ENCODE measurements around the gene DUSP9. TPM values are rescaled to one million over a fixed set of nuclear protein-coding genes. Genes with fewer than 3 reads are reported as not detected.

The DUSP9 gene
- total and polyA plus RNA-seq, 12 donors = 0.03 to 0.09 TPM; not detected in 10

DNA sequence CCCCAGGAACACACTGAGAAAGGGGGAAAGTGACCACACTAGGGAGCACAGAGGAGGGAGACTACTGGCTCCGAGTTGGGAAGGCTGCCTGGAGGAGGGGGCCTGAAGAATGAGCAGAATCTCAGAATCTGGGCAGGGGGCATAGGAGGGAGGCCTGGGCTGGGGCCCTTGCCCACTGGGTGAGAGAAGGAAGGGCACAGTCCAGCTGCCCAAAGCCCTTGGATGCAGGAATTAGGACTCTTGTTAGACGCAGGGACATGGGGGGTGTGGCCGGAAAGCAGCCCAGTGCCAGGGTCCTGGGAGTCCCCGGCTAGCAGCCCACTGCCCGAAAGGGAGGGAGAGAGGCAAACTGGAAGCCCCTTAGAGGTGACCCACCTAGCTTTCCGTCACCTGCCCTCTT is 1.9 kb upstream of the DUSP9 start:
- 50 to 63% methylated on average over 2 to 6 of the region's 6 CpGs for WGBS, 2 donors
- no peak overlapping the region for H3K27ac ChIP-seq
- peaks cover 0 to 30% (median 7%) of the 10 kb centered on the region in 9 donors for H3K4me1 ChIP-seq
- TF ChIP-seq, protein P1, sequence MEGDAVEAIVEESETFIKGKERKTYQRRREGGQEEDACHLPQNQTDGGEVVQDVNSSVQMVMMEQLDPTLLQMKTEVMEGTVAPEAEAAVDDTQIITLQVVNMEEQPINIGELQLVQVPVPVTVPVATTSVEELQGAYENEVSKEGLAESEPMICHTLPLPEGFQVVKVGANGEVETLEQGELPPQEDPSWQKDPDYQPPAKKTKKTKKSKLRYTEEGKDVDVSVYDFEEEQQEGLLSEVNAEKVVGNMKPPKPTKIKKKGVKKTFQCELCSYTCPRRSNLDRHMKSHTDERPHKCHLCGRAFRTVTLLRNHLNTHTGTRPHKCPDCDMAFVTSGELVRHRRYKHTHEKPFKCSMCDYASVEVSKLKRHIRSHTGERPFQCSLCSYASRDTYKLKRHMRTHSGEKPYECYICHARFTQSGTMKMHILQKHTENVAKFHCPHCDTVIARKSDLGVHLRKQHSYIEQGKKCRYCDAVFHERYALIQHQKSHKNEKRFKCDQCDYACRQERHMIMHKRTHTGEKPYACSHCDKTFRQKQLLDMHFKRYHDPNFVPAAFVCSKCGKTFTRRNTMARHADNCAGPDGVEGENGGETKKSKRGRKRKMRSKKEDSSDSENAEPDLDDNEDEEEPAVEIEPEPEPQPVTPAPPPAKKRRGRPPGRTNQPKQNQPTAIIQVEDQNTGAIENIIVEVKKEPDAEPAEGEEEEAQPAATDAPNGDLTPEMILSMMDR (IDR thresholded peaks at IDR 0.05) = no peak
- intact Hi-C loops (cut with DNase I) = loop anchor here in 1 of 10 donors (10.0 kb wide), 1 partner anchor 90 kb away; no protein-coding TSS in a partner anchor
- peaks cover 0 to 89% (median 67%) of the 10 kb centered on the region in 7 donors for H3K27me3 ChIP-seq
- DNase-seq = no peak
- H3K9me3 ChIP-seq = no peaks in the 10 kb centered on the region
- no peaks in the 10 kb centered on the region for H3K36me3 ChIP-seq
- ATAC-seq = no peak
- no peak overlapping the region for H3K4me3 ChIP-seq

DNA sequence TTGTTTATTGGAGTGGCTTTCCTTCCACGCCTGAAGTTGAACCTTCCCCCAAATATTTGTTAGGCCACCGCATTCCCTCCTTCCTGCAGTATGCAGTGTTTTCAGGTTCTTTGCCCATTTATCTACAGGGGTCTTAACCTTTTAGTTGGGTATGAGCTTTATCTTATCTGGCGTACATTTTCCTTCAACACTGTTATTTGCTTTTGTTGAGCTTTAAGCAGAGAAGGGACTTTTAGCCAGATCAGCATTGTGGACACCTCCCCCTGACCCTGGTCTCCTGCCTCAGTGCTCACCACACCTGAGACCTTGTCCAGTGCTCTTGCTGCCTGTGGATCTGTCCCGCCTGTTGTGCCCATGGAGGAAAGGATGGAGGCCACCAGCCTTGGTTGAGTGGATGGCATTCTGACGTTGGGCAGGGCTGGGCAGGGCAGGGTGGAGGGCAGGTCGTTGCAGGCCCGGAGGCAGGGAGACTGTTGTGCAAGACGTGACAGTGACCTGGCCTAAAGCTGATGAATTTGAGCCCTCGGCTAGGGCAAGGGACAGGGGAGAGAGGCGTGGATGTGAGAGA is 998 bp upstream of the DUSP9 start:
- TF ChIP-seq, protein P1 (IDR thresholded peaks at IDR 0.05) = no peak
- intact Hi-C loops (cut with DNase I) = loop anchor here in 1 of 10 donors (10.0 kb wide), 1 partner anchor 91 kb away; no protein-coding TSS in a partner anchor

DNA sequence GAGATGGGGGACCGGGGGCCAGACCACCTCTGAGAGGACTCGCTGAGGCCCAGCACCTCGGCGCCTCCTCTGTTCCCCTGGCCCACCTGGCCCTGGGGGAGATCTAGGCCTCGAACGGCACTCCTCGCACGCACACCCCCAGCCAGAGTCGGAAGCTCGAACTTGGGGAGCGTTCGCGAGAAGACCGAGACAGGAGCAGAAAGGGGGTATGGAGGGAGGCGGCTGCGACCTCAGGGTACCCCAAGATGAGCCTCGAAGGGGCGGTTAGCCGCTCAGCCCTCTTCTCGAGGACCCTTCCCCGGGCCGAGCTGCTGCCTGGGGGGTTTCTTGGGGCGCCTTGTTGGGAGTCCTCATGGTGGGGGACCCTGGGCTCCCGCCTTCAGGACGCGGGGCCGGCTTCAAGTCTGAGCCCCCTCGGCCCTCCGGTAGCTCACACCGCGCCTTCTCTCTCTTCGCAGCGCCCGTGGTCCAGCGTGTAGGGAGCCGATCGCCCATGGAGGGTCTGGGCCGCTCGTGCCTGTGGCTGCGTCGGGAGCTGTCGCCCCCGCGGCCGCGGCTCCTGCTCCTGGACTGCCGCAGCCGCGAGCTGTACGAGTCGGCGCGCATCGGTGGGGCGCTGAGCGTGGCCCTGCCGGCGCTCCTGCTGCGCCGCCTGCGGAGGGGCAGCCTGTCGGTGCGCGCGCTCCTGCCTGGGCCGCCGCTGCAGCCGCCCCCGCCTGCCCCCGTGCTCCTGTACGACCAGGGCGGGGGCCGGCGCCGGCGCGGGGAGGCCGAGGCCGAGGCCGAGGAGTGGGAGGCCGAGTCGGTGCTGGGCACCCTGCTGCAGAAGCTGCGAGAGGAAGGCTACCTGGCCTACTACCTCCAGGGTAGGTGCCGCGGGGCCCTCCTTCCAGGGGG is 706 bp downstream of the DUSP9 start:
- Histone ChIP-seq H3K36me3 (no peaks in the 10 kb centered on the region), H3K4me1 (peaks cover 0 to 18% (median 7%) of the 10 kb centered on the region in 9 donors), H3K27me3 (peaks cover 0 to 66% (median 53%) of the 10 kb centered on the region in 7 donors), H3K4me3 (peak overlapping the region in 2 of 10 donors; percentile 11 to 14), H3K27ac (no peak overlapping the region), H3K9me3 (no peaks in the 10 kb centered on the region)
- intact Hi-C loops (cut with DNase I) = loop anchor here in 1 of 10 donors (10.0 kb wide), 1 partner anchor 93 kb away; no protein-coding TSS in a partner anchor
- ATAC-seq (no peak), DNase-seq (no peak)
- 5 to 6% methylated on average over 29 to 71 of the region's 85 CpGs for WGBS, 2 donors
- TF ChIP-seq, protein P1 (IDR thresholded peaks at IDR 0.05) = no peak

More for the DNA sequence above, 998 bp upstream of the DUSP9 start:
- Histone ChIP-seq H3K9me3 (no peaks in the 10 kb centered on the region), H3K27me3 (peaks cover 0 to 83% (median 67%) of the 10 kb centered on the region in 7 donors), H3K36me3 (no peaks in the 10 kb centered on the region), H3K4me1 (peaks cover 0 to 30% (median 7%) of the 10 kb centered on the region in 9 donors), H3K4me3 (no peak overlapping the region), H3K27ac (no peak overlapping the region)
- ATAC-seq (no peak), DNase-seq (no peak)
- WGBS, 2 donors = 54 to 61% methylated on average over 10 of the region's 10 CpGs

Measured in heart right ventricle (tissue), 16 donors.